ENCODE results near the gene OR2A1.
"Not testable (repeated sequence)": the region's sequence is repeated elsewhere in the genome, so short reads cannot be mapped to it uniquely, and the experiment has no call there.

The OR2A1 gene, protein sequence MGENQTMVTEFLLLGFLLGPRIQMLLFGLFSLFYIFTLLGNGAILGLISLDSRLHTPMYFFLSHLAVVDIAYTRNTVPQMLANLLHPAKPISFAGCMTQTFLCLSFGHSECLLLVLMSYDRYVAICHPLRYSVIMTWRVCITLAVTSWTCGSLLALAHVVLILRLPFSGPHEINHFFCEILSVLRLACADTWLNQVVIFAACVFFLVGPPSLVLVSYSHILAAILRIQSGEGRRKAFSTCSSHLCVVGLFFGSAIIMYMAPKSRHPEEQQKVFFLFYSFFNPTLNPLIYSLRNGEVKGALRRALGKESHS
- 0 to 0.24 reads per million in 2 donors for total RNA-seq

DNA sequence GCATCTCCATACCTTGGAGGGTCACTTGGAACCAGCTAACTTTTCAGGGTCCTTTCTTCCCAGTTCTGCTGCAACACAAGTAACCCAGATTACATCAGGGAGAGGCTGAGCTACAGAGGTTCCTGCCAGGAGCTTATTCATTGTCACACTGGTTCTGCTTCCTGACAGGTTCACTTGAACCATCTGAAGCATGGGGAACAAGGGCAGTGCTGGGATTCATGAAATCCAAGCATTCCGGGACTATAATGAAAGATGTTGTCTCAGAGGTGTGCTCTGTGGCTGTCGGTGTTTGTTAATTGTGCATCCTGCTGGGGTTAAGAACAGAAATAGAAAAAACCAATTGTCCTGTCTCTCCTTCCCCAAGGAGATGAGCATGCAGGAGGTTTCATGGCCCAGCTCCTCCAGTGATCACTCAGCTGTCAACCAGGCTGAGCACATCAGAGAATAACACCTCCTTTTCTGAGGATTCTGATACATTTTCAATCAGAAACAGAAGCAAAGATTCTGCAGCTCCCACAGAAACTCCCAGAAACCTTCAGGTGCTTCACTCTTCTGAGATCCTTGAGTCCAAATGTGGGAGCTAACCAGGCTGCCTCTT is at the start of gene OR2A1:
TSS of gene OR2A1 (plus strand) at position 548 of the 598 bp plus-strand sequence. CDS start 5,706 bp downstream, outside the sequence.
- DNase-seq, result not testable (repeated sequence)

DNA sequence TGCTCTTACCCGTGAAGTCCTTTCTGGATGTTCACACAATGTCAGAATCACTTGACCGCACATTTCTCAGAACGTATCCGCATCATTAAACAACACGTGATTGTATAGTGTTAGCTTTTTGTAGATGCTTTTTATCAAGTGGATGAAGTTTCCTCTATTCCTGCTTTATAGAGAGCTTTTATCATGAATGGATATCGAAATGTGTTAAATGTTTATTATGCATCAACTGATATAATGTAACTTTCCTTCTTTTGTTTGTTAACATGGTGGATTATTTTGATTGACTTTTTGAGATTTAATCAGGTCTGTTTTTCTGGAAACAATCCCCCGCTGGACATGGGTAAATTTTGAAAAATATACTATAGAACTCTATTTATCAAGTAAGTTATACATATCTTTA is 47.5 kb upstream of the OR2A1 start, which contains the start of gene OR2A7:
TSS of gene OR2A7 (minus strand) at position 101 of the 400 bp plus-strand sequence. CDS start 5,164 bp downstream, outside the sequence.
- not testable (repeated sequence) for DNase-seq

DNA sequence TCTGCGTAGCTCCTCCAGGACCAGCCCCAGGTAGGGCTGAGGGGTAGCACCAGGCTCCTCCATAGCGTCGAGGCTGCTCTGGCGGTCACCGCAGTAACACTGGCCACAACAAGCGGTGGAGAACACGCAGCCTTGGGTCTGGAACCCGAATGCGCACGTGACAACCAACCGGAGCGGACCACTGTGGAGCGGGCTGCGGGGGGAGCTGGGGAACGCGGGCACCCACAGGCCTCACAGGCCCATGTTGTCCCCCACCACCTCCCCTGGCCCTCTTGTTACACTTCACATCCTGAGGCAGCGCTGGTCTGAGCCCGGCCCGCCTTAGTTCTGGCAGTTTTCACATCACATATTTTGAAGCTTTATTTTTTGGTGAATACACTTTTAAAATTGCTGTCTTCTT is 43.0 kb upstream of the OR2A1 start, which contains the start of gene CTAGE8:
TSS of gene CTAGE8 (minus strand) at position 101 of the 400 bp plus-strand sequence. CDS start at position 63, 38 bp downstream.
- DNase-seq, result not testable (repeated sequence)

DNA sequence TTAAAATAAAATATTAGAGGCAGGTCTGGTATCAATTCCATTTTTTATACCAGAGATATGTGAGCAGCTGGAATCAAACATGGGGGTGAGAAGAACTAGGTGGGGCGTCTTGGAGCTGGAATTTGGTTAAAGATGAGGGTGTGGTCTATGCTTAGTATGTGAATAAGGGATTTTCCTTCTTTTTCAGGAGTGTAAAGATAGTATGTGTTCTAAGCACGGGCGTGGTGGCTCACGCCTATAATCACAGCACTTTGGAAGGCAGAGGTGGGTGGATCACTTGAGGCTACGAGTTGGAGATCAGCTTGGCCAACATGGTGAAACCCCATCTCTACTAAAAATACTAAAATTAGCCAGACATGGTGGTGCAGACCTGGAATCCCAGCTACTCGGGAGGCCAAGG is 36.9 kb upstream of the OR2A1 start:
- DNase-seq, result not testable (repeated sequence)

DNA sequence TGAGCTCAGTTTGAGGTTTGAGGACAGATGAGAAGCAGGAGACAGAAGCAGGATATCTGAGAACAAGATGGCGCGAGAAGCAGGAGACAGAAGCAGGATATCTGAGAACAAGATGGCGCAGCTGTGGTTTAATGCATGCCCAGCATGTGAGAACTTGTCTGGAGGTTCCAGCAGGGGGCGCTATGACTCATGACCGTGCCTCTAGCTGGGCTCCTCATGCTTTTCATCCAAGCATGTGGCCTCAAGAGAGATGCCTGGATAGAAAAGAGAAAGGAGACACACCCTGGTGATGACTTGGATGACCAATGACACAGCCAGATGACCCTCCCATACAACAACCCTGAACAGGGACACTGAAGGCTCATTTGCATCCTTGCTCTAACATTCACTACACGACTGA is 32.2 kb upstream of the OR2A1 start:
- not testable (repeated sequence) for DNase-seq

DNA sequence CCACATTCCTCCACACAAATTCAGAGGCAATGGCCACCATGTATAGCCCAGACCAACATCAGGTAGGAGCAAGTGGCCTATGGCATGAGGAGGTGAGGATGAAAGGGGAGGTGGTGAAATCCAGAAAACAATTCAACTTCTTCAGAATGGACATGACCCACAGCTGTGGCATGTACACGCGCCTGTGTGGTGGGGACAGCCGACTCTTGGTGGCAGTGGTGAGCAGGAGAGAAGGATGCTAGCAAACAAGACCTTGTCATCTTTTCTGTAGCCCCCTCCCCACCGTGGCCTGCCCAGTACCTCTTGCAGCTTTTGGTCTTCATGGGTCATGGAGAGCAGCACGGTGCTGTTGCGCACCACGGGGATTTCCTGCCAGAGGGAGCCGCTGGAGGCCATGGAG is 30.2 kb upstream of the OR2A1 start:
- not testable (repeated sequence) for DNase-seq

GRCh38 chr7:144282490-144282889 is 29.7 kb upstream of the OR2A1 start:
- DNase-seq, result not testable (repeated sequence)

GRCh38 chr7:144283716-144284115 is 28.5 kb upstream of the OR2A1 start:
- DNase-seq, result not testable (repeated sequence)

GRCh38 chr7:144287171-144287784 is 24.9 kb upstream of the OR2A1 start:
- not testable (repeated sequence) for DNase-seq

DNA sequence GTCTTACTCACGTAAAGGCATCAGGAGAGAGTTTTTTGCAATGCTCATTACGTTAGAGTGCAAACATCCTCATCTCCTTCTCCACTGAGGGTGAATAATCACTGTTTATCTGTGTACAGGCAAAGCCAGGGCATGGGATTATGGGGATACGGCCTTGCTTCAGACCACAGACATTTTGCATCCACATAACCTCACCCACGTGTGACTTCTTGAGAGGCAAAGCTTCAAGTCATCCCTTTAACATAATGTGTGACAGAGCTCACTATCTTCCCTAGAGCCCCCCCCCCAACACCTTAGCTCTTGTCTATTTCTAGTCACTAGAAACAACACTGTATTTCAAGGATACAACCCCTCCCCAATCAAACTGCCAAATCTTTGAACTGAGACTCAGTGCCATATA is 20.6 kb upstream of the OR2A1 start:
- DNase-seq, result not testable (repeated sequence)

DNA sequence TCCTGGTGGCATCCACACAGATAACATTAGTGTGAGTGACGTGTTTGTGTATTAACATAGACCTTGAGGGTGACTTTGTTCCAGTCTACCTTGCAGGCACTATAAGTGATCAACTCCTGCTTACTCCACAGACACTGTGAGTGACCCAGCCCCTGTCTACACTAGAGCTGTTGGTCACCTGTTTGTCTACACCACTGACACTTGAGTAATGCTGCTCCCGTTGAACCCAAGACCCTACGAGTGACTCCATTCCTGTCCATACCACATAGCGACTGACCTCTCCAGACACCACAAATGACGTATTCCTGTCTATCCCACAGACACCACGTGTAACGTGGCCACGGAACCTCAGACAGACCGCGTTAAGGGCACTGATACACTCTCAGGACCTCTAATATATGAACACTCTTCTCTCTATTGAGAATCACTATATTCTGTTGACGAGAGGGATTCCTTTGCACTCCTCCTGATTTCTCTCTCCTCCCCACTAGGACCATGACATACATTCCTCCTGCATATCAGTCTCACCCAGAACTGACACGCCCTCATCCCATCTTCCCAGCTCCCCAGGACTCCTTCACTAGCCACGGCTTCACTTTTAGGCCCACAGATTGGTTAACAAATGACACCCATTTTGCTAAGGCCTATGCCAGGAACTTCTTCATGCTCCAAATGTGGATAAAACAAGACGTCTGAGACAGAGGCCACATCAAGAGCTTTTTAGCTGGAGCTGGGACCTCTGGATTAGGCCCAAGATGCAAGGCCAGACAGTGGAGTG is 19.6 kb upstream of the OR2A1 start:
- DNase-seq, result not testable (repeated sequence)

DNA sequence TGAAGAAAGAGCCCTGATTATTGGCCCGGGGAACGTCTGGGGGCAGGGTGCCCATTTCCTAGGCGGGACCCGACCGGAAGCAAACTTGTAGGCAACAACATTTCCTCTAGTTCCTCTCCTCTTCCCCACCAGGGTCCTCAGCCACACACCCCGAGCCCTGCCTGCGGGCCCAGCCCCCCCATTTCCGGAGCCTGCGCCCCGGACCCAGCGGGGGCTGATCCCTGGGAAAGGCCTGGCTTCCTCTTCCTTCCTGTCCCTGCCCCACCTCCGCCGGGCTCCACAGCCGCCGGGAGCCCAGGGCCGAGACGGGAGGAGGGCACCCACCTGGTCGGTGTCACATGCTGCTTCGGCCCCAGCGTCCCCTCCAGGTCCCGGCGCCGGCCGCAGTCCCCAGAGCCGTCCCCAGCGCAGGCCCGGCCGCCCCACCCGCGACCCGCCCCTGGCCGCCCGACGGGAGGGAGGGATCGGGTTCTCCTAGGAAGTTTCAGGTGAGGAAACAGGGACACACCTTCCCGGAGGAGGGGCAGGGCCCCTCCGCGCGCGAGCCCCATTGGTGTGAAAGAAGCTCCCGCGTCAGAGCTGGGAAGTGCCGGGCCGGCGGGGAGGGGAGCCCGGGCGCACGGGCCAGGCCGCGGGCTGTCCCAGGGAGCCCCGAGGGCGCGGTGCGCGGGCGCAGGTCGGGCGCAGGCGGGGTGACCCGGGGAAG is 18.3 kb upstream of the OR2A1 start:
- not testable (repeated sequence) for DNase-seq

DNA sequence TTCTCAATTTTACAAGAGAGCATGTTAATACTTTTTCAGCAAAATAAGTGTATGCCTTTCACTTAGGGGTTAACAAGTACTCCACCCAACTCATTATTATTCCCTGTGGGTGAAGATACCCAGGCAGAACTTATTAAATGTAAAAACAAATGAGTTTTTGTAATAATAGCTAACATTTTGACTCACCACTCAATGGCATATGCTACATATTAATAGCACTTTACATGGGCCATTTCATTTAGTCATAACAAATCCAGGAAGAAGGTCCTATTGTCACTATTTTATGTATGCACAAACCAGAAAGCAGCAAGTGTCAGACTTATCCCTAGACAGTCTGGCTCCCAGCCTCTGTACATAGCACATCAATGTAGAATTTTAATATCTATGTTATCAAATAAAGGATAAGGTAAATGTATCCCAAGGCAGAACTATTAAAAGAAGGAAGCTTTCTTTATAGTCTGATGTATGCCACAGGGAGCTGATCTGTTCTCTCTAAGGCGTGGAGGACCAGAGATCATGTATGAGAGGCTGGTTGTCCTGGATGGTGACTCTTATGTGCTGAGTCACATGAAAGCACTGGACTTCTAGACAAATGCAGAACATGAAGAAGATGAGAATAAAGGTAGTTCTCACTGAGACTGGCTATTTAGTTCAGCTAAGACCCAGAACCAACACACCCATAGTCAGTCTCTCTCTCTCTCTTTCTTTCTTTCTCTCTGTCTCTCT is 9.5 kb upstream of the OR2A1 start:
- not testable (repeated sequence) for DNase-seq

- not testable (repeated sequence) for DNase-seq
These were observed 8.6 kb upstream of the OR2A1 start for GRCh38 chr7:144303607-144304006.

GRCh38 chr7:144305156-144305555 is 7.1 kb upstream of the OR2A1 start:
- DNase-seq, result not testable (repeated sequence)

GRCh38 chr7:144309702-144310101 is 2.5 kb upstream of the OR2A1 start:
- DNase-seq, result not testable (repeated sequence)

- DNase-seq, result not testable (repeated sequence)
These were observed 1.0 kb upstream of the OR2A1 start for GRCh38 chr7:144311218-144311617.

DNA sequence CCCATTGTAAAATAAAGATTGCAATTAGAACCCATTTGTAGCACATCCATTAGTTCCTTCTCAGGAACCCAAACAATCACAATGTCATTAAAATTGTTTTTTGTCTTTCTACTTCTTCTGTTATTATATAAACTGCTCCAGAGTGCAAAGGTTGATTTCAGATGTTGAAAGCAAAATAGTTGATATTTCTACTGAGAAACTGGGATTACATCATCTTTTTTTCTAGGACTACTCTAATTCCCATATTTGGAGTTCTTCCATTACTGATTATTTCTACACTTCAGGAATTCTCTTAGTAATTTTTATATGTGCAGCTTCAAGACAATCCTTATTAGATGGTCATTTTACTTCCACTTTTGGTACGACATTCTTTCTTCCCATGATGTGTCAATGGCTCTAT is 5.3 kb downstream of the OR2A1 start:
- DNase-seq, result not testable (repeated sequence)

DNA sequence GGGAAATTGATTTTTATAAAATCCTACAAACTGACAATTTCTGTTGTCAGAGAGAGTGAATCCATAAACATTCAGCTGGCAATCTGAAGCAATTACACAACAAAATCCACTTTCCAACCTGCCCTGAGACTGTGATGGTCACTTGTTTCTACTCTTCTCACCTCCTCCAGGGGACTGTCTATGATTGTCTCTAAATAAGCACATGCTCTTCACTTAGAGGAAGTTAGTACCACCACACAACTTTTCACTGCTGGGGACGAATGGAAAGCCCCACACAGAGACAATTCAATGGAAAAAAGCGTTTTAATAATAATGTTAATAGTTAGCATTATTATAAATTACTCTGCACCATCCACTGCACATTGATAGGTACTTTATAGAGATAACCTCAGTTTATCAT is 7.3 kb downstream of the OR2A1 start:
- not testable (repeated sequence) for DNase-seq

DNA sequence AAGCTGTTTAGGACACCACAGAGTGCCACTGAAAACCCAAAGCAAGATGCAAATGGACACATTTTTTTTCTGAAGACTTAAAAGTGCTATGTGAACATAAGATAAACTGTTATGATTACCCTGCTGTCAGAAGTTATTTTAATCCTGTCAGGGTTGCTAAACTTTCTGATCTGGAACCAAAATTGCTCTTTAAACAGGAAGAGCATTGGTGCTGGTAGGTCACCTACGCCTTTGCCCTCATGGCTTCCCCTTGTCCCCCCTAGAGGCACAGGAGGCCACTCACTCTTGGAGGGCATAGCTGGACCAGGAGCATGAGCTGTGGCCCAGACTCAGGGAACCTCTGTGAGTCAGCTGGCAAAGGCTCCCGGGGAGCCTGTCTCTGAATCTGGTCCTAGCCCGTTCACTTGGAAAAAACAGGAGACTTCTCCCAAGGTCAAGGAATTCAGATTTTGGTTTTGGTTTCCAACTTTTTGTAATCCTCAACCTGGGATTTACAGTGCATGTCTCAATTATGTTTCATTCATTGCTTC is 9.5 kb downstream of the OR2A1 start:
- not testable (repeated sequence) for DNase-seq

DNA sequence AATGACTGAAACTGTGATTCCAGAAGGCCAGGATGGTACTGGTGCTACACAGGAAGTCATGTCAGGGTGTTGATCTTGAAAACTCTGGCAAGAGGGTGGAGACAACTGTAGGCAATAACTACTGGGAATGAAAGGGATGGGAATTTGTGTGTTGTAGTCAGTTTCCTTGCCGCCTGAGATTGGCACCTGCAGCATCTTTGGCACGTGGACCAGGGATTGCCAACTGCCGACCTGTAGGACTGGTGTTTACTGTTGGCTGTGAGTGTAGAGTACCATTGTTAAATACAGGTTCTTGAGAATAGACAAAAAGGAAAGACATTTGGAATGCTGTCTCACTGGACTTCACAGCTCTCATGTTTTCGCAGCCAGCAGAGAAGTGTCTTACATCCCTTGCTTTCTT is 11.1 kb downstream of the OR2A1 start:
- not testable (repeated sequence) for DNase-seq
